ENCODE results near the gene PRKAR1B. TPM values are rescaled to one million over a fixed set of nuclear protein-coding genes. Genes with fewer than 3 reads are reported as not detected.

The PRKAR1B gene
- total RNA-seq, 2 donors from 2014 or later = 2.0 to 3.4 TPM

DNA sequence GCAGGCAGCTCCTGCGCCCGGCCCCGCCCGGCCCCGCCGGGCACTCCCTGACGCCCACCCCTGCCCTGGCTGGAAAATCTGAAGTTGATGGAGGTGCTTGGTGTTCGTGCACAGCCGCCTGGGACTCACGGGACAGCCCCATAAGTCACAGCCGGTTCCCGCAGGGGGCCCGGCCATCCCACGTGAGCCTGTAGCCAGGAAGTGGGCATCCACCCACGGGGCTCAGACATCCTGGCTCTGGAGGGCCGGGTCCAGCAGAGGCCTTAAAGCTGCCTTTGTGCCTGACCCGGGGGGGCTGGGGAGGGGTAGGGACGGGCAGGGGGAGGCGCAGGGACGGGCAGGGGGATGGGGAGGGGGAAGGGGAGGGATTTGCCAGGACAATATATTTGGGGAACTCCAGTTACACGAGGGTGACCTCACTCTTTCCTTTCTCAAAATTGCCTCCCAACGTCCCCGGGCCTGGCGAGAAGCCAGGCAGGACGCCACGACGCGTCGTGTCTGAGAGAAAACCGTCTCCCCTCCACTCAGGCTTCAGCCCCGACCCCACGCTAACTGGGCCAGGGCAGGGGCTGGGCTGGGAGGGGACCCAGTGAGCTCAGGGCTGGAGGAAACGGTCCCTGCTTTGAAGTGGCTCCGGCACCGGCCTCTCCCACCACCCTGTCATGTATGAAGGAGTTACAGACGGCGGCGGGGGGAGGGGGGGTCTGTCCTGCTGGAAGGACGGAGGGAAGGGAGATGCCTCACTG, 125.3 kb downstream of the PRKAR1B start:
- H3K9me3 ChIP-seq = no peaks in the 10 kb centered on the region
- TF ChIP-seq, protein P1, sequence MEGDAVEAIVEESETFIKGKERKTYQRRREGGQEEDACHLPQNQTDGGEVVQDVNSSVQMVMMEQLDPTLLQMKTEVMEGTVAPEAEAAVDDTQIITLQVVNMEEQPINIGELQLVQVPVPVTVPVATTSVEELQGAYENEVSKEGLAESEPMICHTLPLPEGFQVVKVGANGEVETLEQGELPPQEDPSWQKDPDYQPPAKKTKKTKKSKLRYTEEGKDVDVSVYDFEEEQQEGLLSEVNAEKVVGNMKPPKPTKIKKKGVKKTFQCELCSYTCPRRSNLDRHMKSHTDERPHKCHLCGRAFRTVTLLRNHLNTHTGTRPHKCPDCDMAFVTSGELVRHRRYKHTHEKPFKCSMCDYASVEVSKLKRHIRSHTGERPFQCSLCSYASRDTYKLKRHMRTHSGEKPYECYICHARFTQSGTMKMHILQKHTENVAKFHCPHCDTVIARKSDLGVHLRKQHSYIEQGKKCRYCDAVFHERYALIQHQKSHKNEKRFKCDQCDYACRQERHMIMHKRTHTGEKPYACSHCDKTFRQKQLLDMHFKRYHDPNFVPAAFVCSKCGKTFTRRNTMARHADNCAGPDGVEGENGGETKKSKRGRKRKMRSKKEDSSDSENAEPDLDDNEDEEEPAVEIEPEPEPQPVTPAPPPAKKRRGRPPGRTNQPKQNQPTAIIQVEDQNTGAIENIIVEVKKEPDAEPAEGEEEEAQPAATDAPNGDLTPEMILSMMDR (IDR thresholded peaks at IDR 0.05) = no peak
- no peak for TF ChIP-seq POLR2A (IDR thresholded peaks at IDR 0.05)
- H3K27ac ChIP-seq = peak overlapping the region in 2 of 4 donors; percentile 72 to 75
- intact Hi-C loops (cut with DNase I) = no loop called here
- no peaks in the 10 kb centered on the region for H3K36me3 ChIP-seq (replicated peaks in 1 of 2; ENCODE audit: insufficient read depth in 1 of 2, low read depth in 2 of 2)
- no peak overlapping the region for H3K4me3 ChIP-seq
- DNase-seq = peak in 2 of 4 donors; percentile 29 to 56
- H3K4me1 ChIP-seq = no peaks in the 10 kb centered on the region
- 50 to 68% methylated on average over 18 to 27 of the region's 39 CpGs for WGBS, 2 donors
- ATAC-seq = peak; percentile 19
- H3K27me3 ChIP-seq = no peaks in the 10 kb centered on the region

DNA sequence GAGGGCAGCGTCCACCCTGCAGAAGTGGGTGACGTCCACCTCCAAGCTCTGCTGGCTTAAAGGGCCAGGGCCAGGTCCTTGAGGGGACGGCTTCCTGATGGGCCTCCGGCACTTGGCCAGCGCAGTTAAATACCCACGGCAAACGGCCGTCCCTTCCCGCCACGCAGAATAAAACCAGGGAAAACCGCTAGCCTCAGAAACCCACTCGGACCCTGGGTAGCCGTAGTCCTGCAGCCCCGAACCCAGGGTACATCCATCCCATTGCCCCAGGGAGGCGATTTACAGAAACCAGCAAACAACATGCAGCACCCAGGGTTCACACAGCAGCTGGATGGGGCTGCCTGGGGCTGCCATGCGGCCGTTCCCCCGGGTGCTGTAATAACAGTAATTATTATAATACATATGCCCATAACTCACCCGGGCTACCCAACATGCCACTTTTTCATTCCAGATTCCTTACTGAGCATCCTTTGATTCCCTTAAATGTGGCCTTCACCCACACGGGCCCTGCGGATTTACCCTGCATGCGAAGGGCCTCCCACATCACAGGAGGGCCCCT, 126.0 kb downstream of the PRKAR1B start:
- intact Hi-C loops (cut with DNase I) = no loop called here
- TF ChIP-seq, protein P1 (IDR thresholded peaks at IDR 0.05) = no peak
- no peaks in the 10 kb centered on the region for H3K4me1 ChIP-seq
- no peak overlapping the region for H3K4me3 ChIP-seq
- no peak for DNase-seq
- peak overlapping the region in 1 of 4 donors; percentile 75 for H3K27ac ChIP-seq
- 87 to 88% methylated on average over 5 to 18 of the region's 22 CpGs for WGBS, 2 donors
- ATAC-seq = no peak
- H3K9me3 ChIP-seq = no peaks in the 10 kb centered on the region
- no peaks in the 10 kb centered on the region for H3K27me3 ChIP-seq
- H3K36me3 ChIP-seq (replicated peaks in 1 of 2; ENCODE audit: insufficient read depth in 1 of 2, low read depth in 2 of 2) = no peaks in the 10 kb centered on the region

DNA sequence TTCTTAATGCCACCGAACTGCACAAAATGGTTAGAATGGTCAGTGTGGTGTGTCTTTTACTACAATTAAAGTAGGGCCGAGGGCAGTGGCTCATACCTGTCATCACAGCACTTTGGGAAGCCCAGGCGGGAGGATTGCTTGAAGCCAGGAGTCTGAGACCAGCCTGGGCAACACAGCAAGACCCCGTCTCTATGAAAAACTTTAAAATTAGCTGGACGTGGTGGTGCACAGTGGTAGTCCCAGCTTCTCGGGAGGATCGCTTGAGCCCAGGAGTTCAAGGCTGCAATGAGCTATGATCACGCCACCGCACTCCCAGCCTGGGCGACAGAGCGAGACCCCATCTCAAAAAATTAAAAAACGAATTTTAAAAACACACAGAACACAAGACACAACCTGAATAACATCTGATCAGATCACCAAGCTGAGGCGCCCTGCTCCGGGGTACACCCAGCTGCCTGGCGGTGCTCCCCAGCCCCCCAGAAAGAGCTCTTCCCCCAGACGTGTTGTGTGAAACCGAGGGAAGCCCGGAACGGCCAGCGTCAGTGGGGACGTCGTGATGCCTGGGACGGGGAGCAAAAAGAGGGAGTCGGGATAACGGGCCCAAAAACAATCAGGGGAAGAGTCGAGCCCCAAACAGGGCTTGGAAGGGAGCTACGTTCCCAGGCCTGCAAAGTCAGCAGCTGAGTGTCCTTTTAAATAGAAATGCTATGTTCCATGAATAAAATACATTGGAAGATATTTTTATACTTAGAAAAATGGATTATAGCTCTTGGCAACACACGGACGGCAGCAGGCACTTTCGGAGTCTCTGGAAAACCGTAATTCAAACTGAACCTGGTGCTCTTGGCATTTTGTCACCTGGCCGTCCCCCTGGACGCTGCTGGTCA, 126.7 kb downstream of the PRKAR1B start:
- no peak for ATAC-seq
- intact Hi-C loops (cut with DNase I) = no loop called here
- no peak overlapping the region for H3K27ac ChIP-seq
- H3K36me3 ChIP-seq (replicated peaks in 1 of 2; ENCODE audit: insufficient read depth in 1 of 2, low read depth in 2 of 2) = no peaks in the 10 kb centered on the region
- no peaks in the 10 kb centered on the region for H3K9me3 ChIP-seq
- 89 to 93% methylated on average over 33 of the region's 33 CpGs for WGBS, 2 donors
- TF ChIP-seq, protein P1 (IDR thresholded peaks at IDR 0.05) = no peak
- TF ChIP-seq POLR2A (IDR thresholded peaks at IDR 0.05) = no peak
- no peaks in the 10 kb centered on the region for H3K4me1 ChIP-seq
- DNase-seq = no peak
- no peaks in the 10 kb centered on the region for H3K27me3 ChIP-seq
- H3K4me3 ChIP-seq = no peak overlapping the region

DNA sequence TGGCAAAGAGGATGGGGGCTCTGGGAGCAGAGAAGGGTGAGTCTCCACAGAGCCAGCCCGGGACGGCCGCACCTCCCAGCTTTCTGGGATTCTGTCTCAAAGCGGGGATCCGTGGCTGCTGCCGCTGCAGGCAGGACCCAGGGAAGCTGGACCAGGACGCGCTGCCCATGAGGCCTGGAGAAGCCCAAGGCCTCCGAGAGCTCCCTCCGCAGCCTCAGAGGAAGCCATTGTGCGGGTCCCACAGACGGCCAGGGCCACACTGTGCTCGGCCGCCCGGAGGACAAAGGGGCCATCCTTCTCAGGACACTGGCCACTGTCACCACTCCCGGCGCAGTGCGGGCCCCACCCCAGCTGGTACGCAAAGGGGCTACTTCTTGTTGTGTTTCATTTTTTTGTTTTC, 128.2 kb downstream of the PRKAR1B start:
- TF ChIP-seq, protein P1 (IDR thresholded peaks at IDR 0.05) = no peak
- no peak for TF ChIP-seq POLR2A (IDR thresholded peaks at IDR 0.05)
- intact Hi-C loops (cut with DNase I) = no loop called here
- ATAC-seq (no peak), DNase-seq (no peak)
- H3K36me3 ChIP-seq (replicated peaks in 1 of 2; ENCODE audit: insufficient read depth in 1 of 2, low read depth in 2 of 2) = no peaks in the 10 kb centered on the region
- H3K9me3 ChIP-seq = no peaks in the 10 kb centered on the region
- no peak overlapping the region for H3K4me3 ChIP-seq
- WGBS, 2 donors = 96 to 99% methylated on average over 13 to 14 of the region's 19 CpGs
- H3K27ac ChIP-seq = no peak overlapping the region
- H3K4me1 ChIP-seq = no peaks in the 10 kb centered on the region
- no peaks in the 10 kb centered on the region for H3K27me3 ChIP-seq
